Glutamatergic neuron (in vitro differentiated cells): ENCODE results near the gene HIVEP3. TPM values are rescaled to one million over a fixed set of nuclear protein-coding genes. Genes with fewer than 3 reads are reported as not detected.

Experiments
- DNase-seq: peaks from one replicate; pipeline ENCODE4 v3.0.0; 2022
- H3K27ac Mint-ChIP-seq: one replicate; pipeline ENCODE4 v1.8.0; 2020; ENCODE audit warnings: mild to moderate bottlenecking, mixed read lengths, inconsistent platforms; ENCODE audit not compliant: unreplicated experiment
- H3K27me3 Mint-ChIP-seq: one replicate; pipeline ENCODE4 v1.8.0; 2020; ENCODE audit warnings: mild to moderate bottlenecking, moderate library complexity, mixed read lengths, inconsistent platforms; ENCODE audit not compliant: unreplicated experiment
- H3K36me3 Mint-ChIP-seq: one replicate; pipeline ENCODE4 v1.8.0; 2020; ENCODE audit warnings: mild to moderate bottlenecking, mixed read lengths, inconsistent platforms; ENCODE audit not compliant: unreplicated experiment
- H3K4me1 Mint-ChIP-seq: one replicate; pipeline ENCODE4 v1.8.0; 2020; ENCODE audit warnings: mild to moderate bottlenecking, low read depth, mixed read lengths, inconsistent platforms; ENCODE audit not compliant: unreplicated experiment
- H3K4me3 Mint-ChIP-seq: one replicate; pipeline ENCODE4 v1.8.0; 2020; ENCODE audit warnings: mild to moderate bottlenecking, mixed read lengths, inconsistent platforms; ENCODE audit not compliant: unreplicated experiment
- H3K9me3 Mint-ChIP-seq: one replicate; pipeline ENCODE4 v1.8.0; 2020; ENCODE audit warnings: mild to moderate bottlenecking, moderate library complexity, mixed read lengths, inconsistent platforms; ENCODE audit not compliant: unreplicated experiment
- CTCF ChIP-seq: fragments of 200-600 bp; sonication (generic); IDR thresholded peaks from one replicate; pipeline ENCODE4 v1.5.0; 2021; ENCODE audit not compliant: partially characterized antibody, unreplicated experiment
- total RNA-seq: library from RNA; stranded (reverse); fragmentation: NEBNext Ultra II Directional; extraction: Animal tissue kit (Norgen Biotek cat#: 25700); gene quantifications from one replicate; pipeline ENCODE4 v1.2.1, GENCODE V29; 2021; ENCODE audit not compliant: unreplicated experiment

HIVEP3 gene
- total RNA-seq, 1 donor from 2014 or later: 15.1 TPM

- H3K9me3 Mint-ChIP-seq: peaks cover 21% of the 10 kb centered on the region
- H3K4me3 Mint-ChIP-seq: peak overlapping the region; percentile 67
- H3K4me1 Mint-ChIP-seq: peaks cover 47% of the 10 kb centered on the region
- peak overlapping the region; percentile 83 for H3K27ac Mint-ChIP-seq
- DNase-seq: peak; percentile 77
- H3K36me3 Mint-ChIP-seq: peaks cover 4% of the 10 kb centered on the region
- peaks cover 31% of the 10 kb centered on the region for H3K27me3 Mint-ChIP-seq
- TF ChIP-seq CTCF: no peak
Observed at GRCh38 chr1:41714638-41715389, 203.9 kb downstream of the HIVEP3 start.

GRCh38 chr1:41713557-41714327 lies 205.0 kb downstream of the HIVEP3 start:
- peaks cover 4% of the 10 kb centered on the region for H3K36me3 Mint-ChIP-seq
- DNase-seq: peak; percentile 73
- H3K4me1 Mint-ChIP-seq: peaks cover 46% of the 10 kb centered on the region
- peak overlapping the region; percentile 83 for H3K27ac Mint-ChIP-seq
- peaks cover 21% of the 10 kb centered on the region for H3K9me3 Mint-ChIP-seq
- peaks cover 31% of the 10 kb centered on the region for H3K27me3 Mint-ChIP-seq
- peak overlapping the region; percentile 67 for H3K4me3 Mint-ChIP-seq
- no peak for TF ChIP-seq CTCF

GRCh38 chr1:41713141-41713540 lies 205.6 kb downstream of the HIVEP3 start:
- H3K27me3 Mint-ChIP-seq: peaks cover 29% of the 10 kb centered on the region
- no peak for DNase-seq
- peak overlapping the region; percentile 83 for H3K27ac Mint-ChIP-seq
- no peak overlapping the region for H3K4me3 Mint-ChIP-seq
- H3K36me3 Mint-ChIP-seq: peaks cover 8% of the 10 kb centered on the region
- peaks cover 21% of the 10 kb centered on the region for H3K9me3 Mint-ChIP-seq
- peaks cover 44% of the 10 kb centered on the region for H3K4me1 Mint-ChIP-seq
- TF ChIP-seq CTCF: no peak

GRCh38 chr1:41712695-41713094 lies 206.0 kb downstream of the HIVEP3 start:
- Mint-ChIP-seq H3K36me3 (peaks cover 8% of the 10 kb centered on the region), H3K27ac (no peak overlapping the region), H3K27me3 (peaks cover 29% of the 10 kb centered on the region), H3K4me1 (peaks cover 44% of the 10 kb centered on the region), H3K9me3 (peaks cover 21% of the 10 kb centered on the region), H3K4me3 (no peak overlapping the region)
- TF ChIP-seq CTCF: no peak
- no peak for DNase-seq

- Mint-ChIP-seq H3K36me3 (peaks cover 8% of the 10 kb centered on the region), H3K27ac (no peak overlapping the region), H3K27me3 (peaks cover 26% of the 10 kb centered on the region), H3K4me1 (peaks cover 41% of the 10 kb centered on the region), H3K9me3 (peaks cover 21% of the 10 kb centered on the region), H3K4me3 (no peak overlapping the region)
- TF ChIP-seq CTCF: no peak
- no peak for DNase-seq
Observed at GRCh38 chr1:41712081-41712480, 206.6 kb downstream of the HIVEP3 start.
